ENCODE results near the gene IRX6. TPM values are rescaled to one million over a fixed set of nuclear protein-coding genes. Genes with fewer than 3 reads are reported as not detected.

IRX6 gene
- total RNA-seq, 1 experiment from 2014 or later: not detected

GRCh38 chr16:55325458-55326109 lies 1.6 kb downstream of the IRX6 start:
- peaks cover 0 to 3% of the 10 kb centered on the region in 2 experiments; a peak in 2 of 5 replicates for H3K9me3 Mint-ChIP-seq
- Histone ChIP-seq H3K4ac (ENCODE audit: low read depth, low read length) (no peak overlapping the region), H3K4me2 (ENCODE audit: insufficient read depth, insufficient read length, low read length) (peak overlapping the region; percentile 67), H2AK5ac (ENCODE audit: insufficient read length, low read length) (no peak overlapping the region), H3K23me2 (ENCODE audit: insufficient read length, low read depth, low read length, poor library complexity, severe bottlenecking) (peaks cover 14% of the 10 kb centered on the region), H4K5ac (ENCODE audit: insufficient read length, low read depth, low read length) (no peak overlapping the region), H3K9me3 (ENCODE audit: control insufficient read depth, low read depth, low read length) (no peaks in the 10 kb centered on the region), H3K27ac (ENCODE audit: insufficient read length, low read depth, low read length) (no peak overlapping the region), H2BK20ac (ENCODE audit: low read depth, low read length, poor library complexity, severe bottlenecking) (no peak overlapping the region), H3T11ph (ENCODE audit: low read length) (no peak overlapping the region), H2BK12ac (ENCODE audit: insufficient read length, low read depth, low read length) (no peak overlapping the region), H2BK120ac (ENCODE audit: low read depth, low read length, poor library complexity, severe bottlenecking) (no peak overlapping the region), H3K4me1 (ENCODE audit: insufficient read depth, low read length) (no peaks in the 10 kb centered on the region), H3K79me1 (ENCODE audit: insufficient read depth, low read depth, low read length, poor library complexity, severe bottlenecking) (no peaks in the 10 kb centered on the region), H3K79me2 (ENCODE audit: insufficient read depth, low read length) (no peaks in the 10 kb centered on the region), H4K20me1 (ENCODE audit: control insufficient read depth, insufficient read depth, insufficient read length) (no peaks in the 10 kb centered on the region), H3K27me3 (ENCODE audit: insufficient read depth, low read length) (peaks cover 64% of the 10 kb centered on the region), H2BK15ac (ENCODE audit: low read depth, low read length) (no peak overlapping the region), H2BK5ac (ENCODE audit: insufficient read length, low read length) (no peak overlapping the region), H2AFZ (ENCODE audit: low read length) (no peak overlapping the region), H3K14ac (ENCODE audit: insufficient read depth, low read length) (no peak overlapping the region), H4K8ac (replicated peaks; ENCODE audit: insufficient read length, low read depth, low read length) (no peak overlapping the region), H3K18ac (ENCODE audit: insufficient read length, low read depth, low read length) (no peak overlapping the region), H3K56ac (ENCODE audit: insufficient read length, low read depth, low read length) (no peak overlapping the region), H3K23ac (ENCODE audit: insufficient read length, low read depth, low read length) (no peak overlapping the region), H4K91ac (ENCODE audit: insufficient read length, low read depth, low read length) (no peak overlapping the region), H3K9ac (ENCODE audit: extremely low read depth, insufficient read length, low read length) (no peak overlapping the region)
- no peak for TF ChIP-seq CTCF (conservative IDR thresholded peaks at IDR 0.05)
- no peaks in the 10 kb centered on the region for H3K36me3 Mint-ChIP-seq (ENCODE audit: insufficient read depth in 1 of 3, low read depth in 3 of 3)
- no peak for DNase-seq
- no CpG with 5 or more reads among the region's 12 CpGs for WGBS (ENCODE audit: extremely low coverage, insufficient read length, low lambda C conversion rate)
- H3K4me1 Mint-ChIP-seq: peaks cover 17 to 48% of the 10 kb centered on the region in 2 experiments
- H3K27ac Mint-ChIP-seq: no peak overlapping the region
- H3K27me3 Mint-ChIP-seq (ENCODE audit: low read depth): peaks cover 99% of the 10 kb centered on the region
- H3K4me3 Mint-ChIP-seq: peak overlapping the region in 1 of 2 experiments; percentile 86; a peak in 4 of 5 replicates
